Ishikawa (cell line): ENCODE data around the gene NFE2L3.

Experiments used
- EGR1 ChIP-seq: IDR thresholded peaks from 2 replicates; pipeline ENCODE4 v1.6.1; 2012
- EP300 ChIP-seq: IDR thresholded peaks from 2 replicates; pipeline ENCODE4 v1.6.1; 2012; ENCODE audit warnings: borderline replicate concordance
- RAD21 ChIP-seq: IDR thresholded peaks from 2 replicates; pipeline ENCODE4 v1.6.1; 2012; ENCODE audit warnings: low read depth
- REST ChIP-seq: IDR thresholded peaks from 2 replicates; pipeline ENCODE4 v1.6.1; 2012; ENCODE audit warnings: low read depth, mild to moderate bottlenecking
- TAF1 ChIP-seq: IDR thresholded peaks from 2 replicates; pipeline ENCODE4 v1.6.1; 2012; ENCODE audit warnings: low read depth, mild to moderate bottlenecking
- TCF12 ChIP-seq: IDR thresholded peaks from 2 replicates; pipeline ENCODE4 v1.6.1; 2012; ENCODE audit warnings: low read depth
- YY1 ChIP-seq: IDR thresholded peaks from 2 replicates; pipeline ENCODE4 v1.6.1; 2012; ENCODE audit warnings: low read depth

- TF ChIP-seq YY1 (no peak), EP300 (no peak), TCF12 (no peak), TAF1 (no peak), EGR1 (no peak), RAD21 (no peak), REST (no peak)
These were observed 61.1 kb downstream of the NFE2L3 start for GRCh38 chr7:26212921-26213718.
